GM18867 (cell line): ENCODE measurements around the gene OOSP4A.

ENCODE experiments used
- ATAC-seq: cut with Tn5 transposase; IDR thresholded peaks from one replicate; pipeline ENCODE4 v1.9.1; 2021; ENCODE audit warnings: mild to moderate bottlenecking, moderate library complexity; ENCODE audit not compliant: unreplicated experiment

Gene OOSP4A

GRCh38 chr11:59963733-59964132, at the start of gene OOSP4A:
OOSP4A (plus strand) TSS chr11:59964033; CDS start chr11:59964033, 0 bp downstream.
- no peak for ATAC-seq

- ATAC-seq: no peak
Observed at GRCh38 chr11:59918480-59918879, 45.4 kb upstream of the OOSP4A start.

GRCh38 chr11:59918987-59919589, 44.7 kb upstream of the OOSP4A start:
- no peak for ATAC-seq

DNA sequence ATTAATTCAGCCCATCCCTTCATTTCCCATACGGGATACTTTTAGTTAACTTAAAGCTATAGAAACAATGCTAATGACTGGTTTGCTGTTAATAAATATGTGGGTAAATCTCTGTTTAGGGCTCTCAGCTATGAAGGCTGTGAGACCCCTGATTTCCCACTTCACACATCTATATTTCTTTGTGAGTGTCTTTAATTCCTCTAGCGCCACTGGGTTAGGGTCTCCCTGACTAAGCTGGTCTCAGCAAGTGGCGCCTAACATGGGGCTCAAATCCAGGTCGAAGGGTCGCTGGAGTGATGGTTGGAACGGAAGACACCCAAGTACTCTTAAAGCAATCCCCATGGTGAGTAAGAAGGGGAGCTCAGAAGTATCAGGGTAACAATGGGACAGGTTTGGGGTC, 40.0 kb upstream of the OOSP4A start:
- no peak for ATAC-seq

DNA sequence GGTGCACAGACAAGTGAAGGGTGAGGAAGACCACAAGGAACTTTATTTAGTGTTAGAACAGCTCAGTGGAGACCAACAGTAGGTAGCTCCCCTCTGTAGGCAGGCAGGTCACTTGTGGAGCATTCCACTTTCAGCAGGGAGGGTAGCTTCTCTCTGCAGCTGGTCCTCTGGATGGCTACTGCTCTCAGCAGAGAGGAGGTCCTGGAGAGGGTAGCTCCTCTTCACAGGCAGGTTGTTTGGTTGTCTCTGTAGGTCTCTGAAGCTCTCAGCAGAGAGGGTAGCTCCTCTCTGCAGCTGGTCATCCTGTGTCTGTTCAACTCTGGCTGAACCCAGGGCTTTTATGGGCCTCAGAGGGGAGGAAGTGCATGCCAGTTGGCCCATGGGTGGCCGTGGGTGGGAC, 32.1 kb upstream of the OOSP4A start:
- ATAC-seq: no peak

DNA sequence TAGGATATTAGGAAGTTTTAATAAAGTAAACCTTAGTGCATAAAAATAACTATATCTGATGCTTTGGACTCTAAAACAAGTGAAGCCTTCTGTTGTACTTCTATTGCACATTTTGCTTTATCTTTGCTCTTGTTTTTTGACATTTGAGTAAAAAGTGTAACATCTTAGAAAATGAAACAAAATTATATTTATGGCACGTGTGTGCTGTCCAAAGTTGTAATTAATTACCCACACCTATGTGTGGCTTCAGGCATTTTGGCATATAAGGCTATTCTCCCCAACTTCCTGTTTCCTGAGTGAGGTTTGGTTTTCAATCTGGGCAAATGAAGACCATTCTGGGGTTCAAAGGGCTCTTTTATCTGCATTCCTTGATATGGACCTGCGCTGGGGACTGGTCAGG, 25.7 kb upstream of the OOSP4A start, which contains the start of gene OOSP1:
TSS of gene OOSP1 (plus strand) at position 301 of the 400 bp plus-strand sequence. CDS start at position 324, 23 bp downstream.
- ATAC-seq: no peak

- ATAC-seq: no peak
Observed at GRCh38 chr11:59938718-59939117, 25.1 kb upstream of the OOSP4A start.

DNA sequence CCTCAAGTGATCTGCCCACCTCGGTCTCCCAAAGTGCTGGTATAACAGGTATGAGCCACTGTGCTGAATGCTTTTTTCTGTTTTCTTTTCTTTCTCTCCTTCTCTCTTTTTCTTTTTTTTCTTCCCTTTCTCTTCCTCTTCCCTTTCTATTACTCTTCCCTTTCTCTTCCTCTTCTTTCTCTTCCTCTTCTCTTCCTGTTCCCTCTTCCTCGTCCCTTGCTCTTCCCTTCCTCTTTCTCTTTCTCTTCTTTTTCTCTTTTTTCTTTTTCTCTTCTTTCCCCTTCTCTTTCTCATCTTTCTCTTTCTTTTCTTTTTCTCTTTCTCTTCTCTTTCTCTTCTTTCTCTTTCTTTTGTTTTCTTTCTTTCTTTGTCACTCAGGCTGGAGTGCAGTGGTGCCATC, 24.4 kb upstream of the OOSP4A start:
- no peak for ATAC-seq

- ATAC-seq: no peak
Observed at GRCh38 chr11:59941091-59941490, 22.7 kb upstream of the OOSP4A start.

DNA sequence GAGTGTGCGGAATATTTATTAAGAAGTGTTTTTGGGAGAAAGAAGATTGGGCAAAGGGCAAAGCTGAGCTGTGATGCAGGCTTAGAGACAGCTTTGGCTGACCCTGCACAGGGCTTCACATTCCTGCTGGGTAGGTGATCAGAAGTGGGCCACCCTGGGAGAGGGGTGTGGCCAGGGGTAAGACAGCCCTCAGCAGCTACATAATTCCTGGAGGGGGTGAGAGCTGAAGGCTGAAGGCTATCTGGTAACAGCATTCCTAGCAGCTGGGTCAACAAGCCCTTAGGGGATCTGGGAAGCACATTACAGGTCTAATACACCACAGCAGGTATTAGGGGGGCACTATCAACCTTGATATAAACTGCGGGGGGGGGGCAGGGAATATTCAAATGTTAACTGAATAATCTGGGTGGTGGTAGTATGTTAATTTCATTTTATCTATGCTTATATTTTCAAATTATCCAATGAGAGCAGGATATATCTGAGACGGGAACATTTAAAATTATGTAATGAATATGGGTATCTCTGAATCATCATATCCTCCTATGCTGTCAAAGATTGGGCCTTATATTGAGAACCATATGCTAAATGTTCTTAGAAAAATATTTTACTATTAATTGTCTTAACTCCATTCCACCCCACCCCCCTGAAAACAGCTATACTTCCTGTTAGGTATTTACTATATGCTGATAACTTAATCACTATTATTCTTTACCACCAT, 19.7 kb upstream of the OOSP4A start:
- no peak for ATAC-seq

- ATAC-seq: no peak
Observed at GRCh38 chr11:59944720-59945119, 19.1 kb upstream of the OOSP4A start.

DNA sequence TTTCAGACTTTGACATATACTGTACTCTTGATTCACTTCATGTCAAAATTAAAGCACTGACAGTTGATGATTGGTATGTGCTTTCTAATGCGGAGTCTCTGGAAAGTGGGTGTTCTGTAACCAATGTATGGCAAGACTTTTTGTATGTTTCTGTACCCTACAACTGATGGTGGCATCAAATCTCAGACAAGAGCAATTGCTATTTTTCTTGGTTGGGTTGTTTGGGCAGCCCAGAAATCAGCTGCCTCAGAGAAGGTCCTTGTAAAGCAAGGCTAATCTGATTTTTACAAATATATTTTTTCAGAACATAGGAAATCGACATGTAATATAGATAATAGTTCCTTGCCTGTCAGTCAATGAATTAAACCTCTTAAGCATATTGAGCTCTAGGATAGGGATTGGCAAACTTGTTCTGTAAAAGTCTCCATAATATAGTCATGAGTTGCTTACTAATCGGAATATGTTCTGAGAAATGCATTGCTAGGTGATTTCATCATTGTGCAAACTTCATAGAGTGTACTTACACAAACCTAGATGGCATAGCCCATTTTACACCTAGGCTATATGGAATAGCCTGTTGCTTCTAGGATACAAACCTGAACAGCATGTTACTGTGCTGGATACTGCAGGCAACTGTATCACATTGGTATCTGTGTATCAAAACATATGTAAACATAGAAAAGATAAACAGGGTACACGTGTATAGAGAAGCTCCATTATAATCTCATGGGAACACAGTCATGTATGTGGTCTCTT, 10.2 kb upstream of the OOSP4A start:
- ATAC-seq: no peak

GRCh38 chr11:59954219-59954847, 9.5 kb upstream of the OOSP4A start:
- ATAC-seq: no peak

- ATAC-seq: no peak
Observed at GRCh38 chr11:59957094-59957493, 6.7 kb upstream of the OOSP4A start.

DNA sequence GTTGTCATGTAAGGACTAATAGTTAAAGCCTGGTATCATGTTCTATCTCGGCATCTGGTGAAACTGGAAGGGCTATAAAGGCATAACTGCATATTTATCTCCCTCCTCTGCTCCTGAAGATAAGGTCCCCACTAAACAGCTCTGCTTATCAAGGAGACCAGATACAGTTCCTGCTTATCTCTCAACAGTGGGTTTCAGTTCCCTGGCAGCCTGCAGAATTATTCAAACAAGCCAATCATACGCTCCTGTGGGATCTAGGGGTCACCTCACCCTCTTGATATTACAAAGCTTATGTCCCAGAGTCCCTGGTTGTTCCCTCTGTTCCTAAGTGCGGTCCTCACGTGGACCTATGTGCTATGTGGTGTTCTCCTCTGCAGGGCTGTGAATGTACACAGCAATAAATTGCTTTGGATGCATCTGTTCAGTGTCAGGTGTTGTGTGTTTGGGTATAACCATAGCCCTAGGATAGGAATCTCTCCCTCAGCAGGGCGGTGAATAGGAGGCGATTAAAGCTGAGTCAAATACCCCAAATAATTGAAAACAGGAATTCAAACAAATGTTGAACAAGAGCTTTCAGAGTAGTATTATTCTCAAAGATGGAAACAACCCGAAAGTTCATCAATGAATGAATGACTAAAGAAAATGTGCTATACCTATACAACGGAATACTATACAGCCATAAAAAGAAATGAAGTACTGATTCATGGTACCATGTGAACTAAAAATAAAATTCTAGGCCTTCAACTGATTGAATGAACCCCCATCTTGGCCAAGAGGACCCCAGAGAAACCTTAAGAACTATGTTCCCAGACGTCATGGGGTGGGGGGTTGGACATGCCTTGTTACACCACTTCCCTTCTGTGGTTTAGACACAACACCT, 3.1 kb upstream of the OOSP4A start:
- ATAC-seq: no peak

GRCh38 chr11:59962107-59962482, 1.7 kb upstream of the OOSP4A start:
- no peak for ATAC-seq

- no peak for ATAC-seq
Observed at GRCh38 chr11:59965424-59965823, 1.6 kb downstream of the OOSP4A start.

DNA sequence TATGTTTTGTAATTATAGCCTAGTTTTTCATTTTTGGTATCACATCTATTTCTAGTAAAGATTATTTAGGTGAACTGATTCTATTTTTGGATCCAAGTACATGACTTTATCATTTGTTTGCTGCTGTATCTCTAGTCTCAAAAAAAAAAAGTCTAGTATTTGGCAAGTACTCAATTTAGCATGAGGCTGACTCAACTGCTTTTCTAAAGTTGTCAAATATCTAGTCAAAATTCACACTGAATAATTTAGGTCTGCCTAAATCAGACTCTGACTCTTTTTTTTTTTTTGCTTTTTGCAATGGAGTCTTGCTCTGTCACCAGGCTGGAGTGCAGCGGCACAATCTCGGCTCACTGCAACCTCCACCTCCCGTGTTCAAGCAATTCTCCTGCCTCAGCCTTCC, 2.4 kb downstream of the OOSP4A start:
- ATAC-seq: no peak

GRCh38 chr11:59967677-59968394, 4.0 kb downstream of the OOSP4A start:
- no peak for ATAC-seq

DNA sequence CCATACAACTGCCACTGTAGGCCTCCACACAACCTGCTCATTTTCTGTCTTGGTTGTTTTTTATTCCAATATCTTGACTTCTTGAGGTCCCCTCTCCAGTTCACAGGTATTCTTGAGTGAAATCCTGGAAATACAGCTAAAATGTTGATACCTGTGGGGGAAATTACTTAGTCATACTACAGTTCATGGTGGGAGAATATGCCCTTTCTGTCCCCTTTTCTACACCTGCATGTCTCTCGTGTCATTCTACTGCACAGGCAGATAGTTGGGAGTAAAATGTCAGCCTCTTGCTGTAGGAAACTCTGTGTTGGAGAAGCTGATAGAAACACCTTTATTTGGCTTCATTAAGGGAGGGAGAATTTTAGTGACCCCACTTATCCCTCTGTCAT, 4.6 kb downstream of the OOSP4A start:
- ATAC-seq: no peak
